ENCODE measurements around the gene POLR2B.

DNA sequence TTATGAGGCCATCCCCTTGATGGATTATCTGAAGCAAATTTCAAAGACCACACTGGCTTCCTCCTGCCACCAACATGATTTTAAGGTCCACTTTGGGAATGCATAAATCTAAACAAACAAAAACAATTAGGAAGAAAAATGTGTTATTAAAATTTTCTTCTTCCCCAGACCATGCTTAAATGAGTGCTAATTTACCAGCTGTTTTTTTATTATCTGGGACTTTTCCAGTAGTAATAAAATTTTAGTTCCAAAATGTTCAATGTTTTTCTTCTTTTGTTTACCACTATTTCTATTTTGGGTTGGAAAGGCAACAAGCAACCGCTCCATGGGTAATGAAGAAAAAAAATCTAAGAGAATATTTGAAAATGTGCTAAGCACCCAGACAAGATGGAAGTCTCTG, 62.3 kb downstream of the POLR2B start:
- TF ChIP-seq, protein P1, sequence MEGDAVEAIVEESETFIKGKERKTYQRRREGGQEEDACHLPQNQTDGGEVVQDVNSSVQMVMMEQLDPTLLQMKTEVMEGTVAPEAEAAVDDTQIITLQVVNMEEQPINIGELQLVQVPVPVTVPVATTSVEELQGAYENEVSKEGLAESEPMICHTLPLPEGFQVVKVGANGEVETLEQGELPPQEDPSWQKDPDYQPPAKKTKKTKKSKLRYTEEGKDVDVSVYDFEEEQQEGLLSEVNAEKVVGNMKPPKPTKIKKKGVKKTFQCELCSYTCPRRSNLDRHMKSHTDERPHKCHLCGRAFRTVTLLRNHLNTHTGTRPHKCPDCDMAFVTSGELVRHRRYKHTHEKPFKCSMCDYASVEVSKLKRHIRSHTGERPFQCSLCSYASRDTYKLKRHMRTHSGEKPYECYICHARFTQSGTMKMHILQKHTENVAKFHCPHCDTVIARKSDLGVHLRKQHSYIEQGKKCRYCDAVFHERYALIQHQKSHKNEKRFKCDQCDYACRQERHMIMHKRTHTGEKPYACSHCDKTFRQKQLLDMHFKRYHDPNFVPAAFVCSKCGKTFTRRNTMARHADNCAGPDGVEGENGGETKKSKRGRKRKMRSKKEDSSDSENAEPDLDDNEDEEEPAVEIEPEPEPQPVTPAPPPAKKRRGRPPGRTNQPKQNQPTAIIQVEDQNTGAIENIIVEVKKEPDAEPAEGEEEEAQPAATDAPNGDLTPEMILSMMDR (IDR thresholded peaks at IDR 0.05; ENCODE audit: insufficient read depth, low read length, poor library complexity, severe bottlenecking), result no peak
- no peak for TF ChIP-seq EZH2phosphoT487 (conservative IDR thresholded peaks at IDR 0.05; ENCODE audit: low read length)
